Gastrocnemius medialis (tissue), 4 donors: ENCODE measurements around the gene ZNF697. TPM values are rescaled to one million over a fixed set of nuclear protein-coding genes. Genes with fewer than 3 reads are reported as not detected.
"Not testable (repeated sequence)": the region's sequence is repeated elsewhere in the genome, so short reads cannot be mapped to it uniquely, and the experiment has no call there.

Source experiments
- ATAC-seq, 2 donors: fragments of 150-250 bp; one replicate each; pipeline ENCODE4 v1.9.1; 2016
- DNase-seq, 2 donors: peaks; one replicate each; pipeline ENCODE4 v3.0.0-alpha.2; 2019
- H3K27ac ChIP-seq, 4 donors: fragments of 200-600 bp; sonication (generic); 1 replicate in 1 of 4; 2 replicates in 3 of 4; pipeline ENCODE4 v1.5.1; 2016 to 2018; ENCODE audit warnings: mild to moderate bottlenecking in 2 of 4, moderate library complexity in 1 of 4
- H3K27me3 ChIP-seq, 3 donors: fragments of 200-600 bp; sonication (generic) in 2 of 3; 1 replicate in 1 of 3; 2 replicates in 2 of 3; pipeline versions ENCODE4 v1.5.1 to v1.6.0; 2016 to 2019; ENCODE audit warnings: mild to moderate bottlenecking in 1 of 3, moderate library complexity in 1 of 3
- H3K36me3 ChIP-seq, 2 donors: fragments of 200-600 bp; sonication (generic) in 1 of 2; one replicate each; pipeline ENCODE4 v1.5.1; 2017 to 2018
- H3K4me1 ChIP-seq, 2 donors: fragments of 200-600 bp; sonication (generic) in 1 of 2; one replicate each; pipeline ENCODE4 v1.5.1; 2016 to 2017; ENCODE audit warnings: mild to moderate bottlenecking in 2 of 2
- H3K4me3 ChIP-seq, 4 donors: fragments of 200-600 bp; sonication (generic) in 3 of 4; 1 replicate in 1 of 4; 2 replicates in 3 of 4; pipeline ENCODE4 v1.5.1; 2016 to 2019; ENCODE audit warnings: mild to moderate bottlenecking in 2 of 4
- H3K9me3 ChIP-seq, 3 donors: fragments of 200-600 bp; sonication (generic) in 2 of 3; 1 replicate in 1 of 3; 2 replicates in 2 of 3; pipeline ENCODE4 v1.5.1; 2016 to 2019
- CTCF ChIP-seq, 5 experiments: fragments of 450-650 bp in 3 of 5; fragments of 200-600 bp in 2 of 5; sonication (generic) in 2 of 5; IDR thresholded peaks in 4 of 5; conservative IDR thresholded peaks in 1 of 5; 1 replicate in 4 of 5; 2 replicates in 1 of 5; pipeline ENCODE4 v1.5.1; 2016 to 2019; ENCODE audit warnings: antibody characterized with exemption in 5 of 5, mild to moderate bottlenecking in 3 of 5, moderate library complexity in 3 of 5
- POLR2A ChIP-seq, 2 donors: fragments of 450-650 bp; IDR thresholded peaks; one replicate each; pipeline ENCODE4 v1.6.1; 2017; ENCODE audit warnings: antibody characterized with exemption in 2 of 2, mild to moderate bottlenecking in 2 of 2, moderate library complexity in 2 of 2
- in situ Hi-C, 4 donors: fragments of 200-750 bp; cut with MboI; loops; one replicate each; pipeline versions ENCODE4 v1.15.0 to v1.8.0; 2017; ENCODE audit warnings: low sequenced_read_pairs in 4 of 4
- intact Hi-C: fragments of 100-400 bp; cut with DNase I; formaldehyde crosslinking; loops from one replicate; pipeline ENCODE4 v1.15.1; 2023; ENCODE audit warnings: low total_unique reads
- total RNA-seq, 4 donors: library from RNA; depleted of rRNA; stranded (reverse); fragments of >200 nt; gene quantifications; one replicate each; pipeline versions ENCODE4 v1.1.0 to v1.2.3, GENCODE V29; 2016

ZNF697 gene
- total RNA-seq, 4 donors from 2014 or later = 1.4 to 3.1 (median 2.9) TPM

DNA sequence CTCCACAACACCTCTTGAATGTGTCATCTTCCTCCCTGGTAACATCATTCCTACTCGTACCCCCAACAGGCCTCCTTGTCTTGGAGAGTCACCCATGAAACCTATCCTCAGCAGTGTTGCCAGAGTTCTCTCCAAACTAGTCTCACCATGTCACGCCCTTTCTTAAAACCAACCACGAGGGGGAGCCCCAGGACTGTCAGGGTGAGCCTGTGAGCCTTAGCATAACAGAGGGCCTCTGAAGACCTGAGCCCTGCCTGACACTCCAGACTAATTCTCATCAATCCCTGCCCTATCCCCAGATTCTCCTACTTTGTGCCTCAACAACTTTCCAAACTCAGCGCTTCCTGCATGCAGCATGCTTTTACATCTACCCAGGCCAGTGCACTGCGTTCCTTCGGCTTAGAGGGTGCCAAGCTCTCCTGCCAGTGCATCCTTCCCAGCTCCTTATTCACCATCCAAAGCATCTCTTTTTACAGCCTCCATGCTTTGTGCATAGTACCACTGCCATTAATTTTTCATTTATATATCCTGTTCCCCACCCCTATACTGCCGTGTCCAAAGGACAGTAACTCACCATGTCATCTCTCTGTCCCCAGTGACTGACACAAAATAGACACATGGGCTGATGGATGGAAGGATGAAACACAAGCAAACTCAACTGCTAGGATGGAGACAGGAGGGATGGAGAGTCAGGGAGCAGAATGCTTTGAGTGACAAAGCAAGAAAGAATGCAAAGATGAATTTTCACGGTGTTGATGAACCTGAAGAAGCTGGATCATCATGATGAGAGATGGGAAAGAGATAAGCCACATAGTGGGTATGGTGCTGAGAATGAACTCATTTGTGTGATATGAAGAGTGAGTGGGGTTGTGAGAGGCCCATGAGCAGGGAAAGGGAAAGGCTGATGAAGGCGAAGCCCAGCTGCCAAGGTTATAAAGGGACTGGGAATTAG, 34.0 kb downstream of the ZNF697 start:
- peak; percentile 63 to 77 for DNase-seq
- H3K4me1 ChIP-seq = peaks cover 9 to 11% of the 10 kb centered on the region in 2 donors
- no peaks in the 10 kb centered on the region for H3K27me3 ChIP-seq
- H3K27ac ChIP-seq = no peak overlapping the region
- in situ Hi-C loops = loop anchor here in 2 of 4 donors (5.0 to 10.0 kb wide), 2 partner anchors 58 to 61 kb away; no protein-coding TSS in a partner anchor
- H3K36me3 ChIP-seq = no peaks in the 10 kb centered on the region
- intact Hi-C loops = loop anchor here (1.0 to 5.0 kb wide), 3 partner anchors 33 to 61 kb away; partner anchors contain the start of gene ZNF697
- H3K9me3 ChIP-seq = no peaks in the 10 kb centered on the region
- H3K4me3 ChIP-seq = no peak overlapping the region
- no peak for TF ChIP-seq POLR2A (IDR thresholded peaks at IDR 0.05)
- peak; percentile 62 to 94 (median 83) for TF ChIP-seq CTCF (IDR thresholded peaks at IDR 0.05 in 4 of 5, conservative IDR thresholded peaks at IDR 0.05 in 1 of 5)
- ATAC-seq = peak; percentile 89 to 95

- no peak for TF ChIP-seq POLR2A (IDR thresholded peaks at IDR 0.05)
- peak; percentile 86 to 99 (median 92) for TF ChIP-seq CTCF (IDR thresholded peaks at IDR 0.05 in 4 of 5, conservative IDR thresholded peaks at IDR 0.05 in 1 of 5)
- Histone ChIP-seq H3K4me1 (no peaks in the 10 kb centered on the region), H3K9me3 (no peaks in the 10 kb centered on the region), H3K27ac (no peak overlapping the region), H3K36me3 (no peaks in the 10 kb centered on the region), H3K4me3 (no peak overlapping the region), H3K27me3 (no peaks in the 10 kb centered on the region)
- ATAC-seq = peak in 1 of 2 donors; percentile 42
- in situ Hi-C loops = loop anchor here in 2 of 4 donors (5.0 to 10.0 kb wide), 2 partner anchors 61 to 63 kb away; no protein-coding TSS in a partner anchor
- peak; percentile 15 to 55 for DNase-seq
- intact Hi-C loops = loop anchor here (5.0 kb wide), 1 partner anchor 36 kb away; the partner anchor contains the start of gene ZNF697
These were observed 36.4 kb downstream of the ZNF697 start for GRCh38 chr1:119611701-119612113.

DNA sequence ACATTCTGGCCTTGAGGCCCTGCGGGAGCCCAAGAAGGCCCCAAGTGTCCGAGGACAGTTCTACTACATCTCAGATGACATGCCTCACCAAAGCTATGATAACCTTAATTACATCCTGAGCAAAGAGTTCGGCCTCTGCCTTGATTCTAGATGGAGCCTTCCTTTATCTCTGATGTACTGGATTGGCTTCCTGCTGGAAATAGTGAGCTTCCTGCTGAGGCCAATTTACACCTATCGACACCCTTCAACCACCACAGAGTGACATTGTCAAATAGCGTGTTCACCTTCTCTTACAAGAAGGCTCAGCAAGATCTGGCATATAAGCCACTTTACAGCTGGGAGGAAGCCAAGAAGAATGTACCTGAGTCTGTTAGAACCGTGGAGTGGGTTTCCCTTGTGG, 39.2 kb downstream of the ZNF697 start:
- H3K4me1 ChIP-seq, intact Hi-C loops, in situ Hi-C loops, H3K36me3 ChIP-seq, H3K9me3 ChIP-seq, ATAC-seq, H3K27me3 ChIP-seq, DNase-seq, H3K4me3 ChIP-seq, H3K27ac ChIP-seq: not testable (repeated sequence)

DNA sequence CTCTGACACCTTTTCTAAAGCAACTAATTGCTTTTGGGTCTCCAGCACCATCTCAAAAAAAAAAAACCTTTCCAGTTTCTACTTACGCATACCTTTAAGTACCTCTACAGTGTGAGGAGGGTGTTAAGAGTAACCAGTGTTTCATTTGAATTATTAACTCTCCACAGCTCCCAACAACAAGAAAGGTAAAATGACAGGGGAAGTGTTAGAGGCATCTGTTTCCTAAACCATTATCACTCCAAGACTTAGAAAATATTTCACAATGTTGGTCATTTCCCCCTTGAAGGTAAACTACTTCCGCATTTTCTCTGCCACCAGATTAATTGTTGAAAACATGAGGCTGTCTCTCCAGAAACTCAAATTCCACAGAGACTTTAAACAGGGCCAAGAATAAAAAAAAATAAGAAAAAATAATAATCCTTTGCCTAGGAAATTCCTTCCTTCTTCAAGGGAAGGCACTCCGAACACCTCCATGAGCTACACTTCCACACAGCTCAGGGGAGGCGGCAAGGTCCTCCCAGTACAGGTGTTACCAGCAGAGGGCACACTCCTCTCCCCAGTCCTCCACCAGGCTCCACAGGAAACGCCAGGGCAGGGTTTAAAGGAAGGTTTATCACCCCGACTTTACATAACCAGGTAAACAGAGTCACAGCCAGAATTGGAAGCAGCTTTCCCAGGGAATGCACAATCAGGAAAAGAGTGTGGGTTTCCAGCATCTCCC, 40.8 kb downstream of the ZNF697 start:
- ATAC-seq, H3K4me3 ChIP-seq, H3K27me3 ChIP-seq, in situ Hi-C loops, DNase-seq, H3K9me3 ChIP-seq, H3K36me3 ChIP-seq, H3K27ac ChIP-seq, intact Hi-C loops, H3K4me1 ChIP-seq: not testable (repeated sequence)

DNA sequence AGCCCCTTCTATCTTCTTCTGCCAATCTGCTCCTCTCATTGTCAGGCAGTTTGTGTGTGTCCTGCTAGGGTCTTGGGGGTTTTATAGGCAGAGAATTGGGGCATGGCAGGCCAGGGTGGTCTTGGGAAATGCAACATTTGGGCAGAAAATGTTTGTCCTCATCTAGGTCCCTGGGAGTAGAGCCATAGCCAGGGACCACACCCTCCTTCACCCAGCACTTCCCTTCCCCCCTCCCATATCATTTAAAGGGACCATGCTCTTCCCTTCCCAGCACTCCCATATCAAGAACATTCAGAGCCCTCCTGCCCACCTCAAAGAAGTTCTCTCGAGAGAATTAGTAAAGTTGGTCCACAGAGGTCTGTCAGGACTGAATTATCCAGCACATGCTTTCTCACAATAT, 41.7 kb downstream of the ZNF697 start:
- Histone ChIP-seq H3K4me1 (no peaks in the 10 kb centered on the region), H3K9me3 (no peaks in the 10 kb centered on the region), H3K36me3 (no peaks in the 10 kb centered on the region), H3K27me3 (no peaks in the 10 kb centered on the region), H3K4me3 (no peak overlapping the region), H3K27ac (no peak overlapping the region)
- TF ChIP-seq POLR2A (IDR thresholded peaks at IDR 0.05) = no peak
- no peak for TF ChIP-seq CTCF (IDR thresholded peaks at IDR 0.05 in 4 of 5, conservative IDR thresholded peaks at IDR 0.05 in 1 of 5)
- no peak for ATAC-seq
- intact Hi-C loops (no loop called here), in situ Hi-C loops (no loop called here)
- DNase-seq = no peak
